Fibroblast of lung (primary cell): ENCODE measurements around the gene PRKAG2.

ENCODE experiments used
- EZH2 ChIP-seq: IDR thresholded peaks from 2 replicates; pipeline ENCODE4 v1.5.1; 2012; ENCODE audit warnings: low read length, control low read depth, mild to moderate bottlenecking; ENCODE audit errors: missing control alignments
- TF ChIP-seq, protein P1 (sequence below), 2 donors: IDR thresholded peaks in 1 of 2; conservative IDR thresholded peaks in 1 of 2; 1 replicate in 1 of 2; 2 replicates in 1 of 2; pipeline ENCODE4 v1.5.1; 2011 to 2012; ENCODE audit warnings: low read length in 2 of 2, control low read depth in 1 of 2, inconsistent platforms in 1 of 2, low read depth in 1 of 2, mild to moderate bottlenecking in 1 of 2

DNA sequence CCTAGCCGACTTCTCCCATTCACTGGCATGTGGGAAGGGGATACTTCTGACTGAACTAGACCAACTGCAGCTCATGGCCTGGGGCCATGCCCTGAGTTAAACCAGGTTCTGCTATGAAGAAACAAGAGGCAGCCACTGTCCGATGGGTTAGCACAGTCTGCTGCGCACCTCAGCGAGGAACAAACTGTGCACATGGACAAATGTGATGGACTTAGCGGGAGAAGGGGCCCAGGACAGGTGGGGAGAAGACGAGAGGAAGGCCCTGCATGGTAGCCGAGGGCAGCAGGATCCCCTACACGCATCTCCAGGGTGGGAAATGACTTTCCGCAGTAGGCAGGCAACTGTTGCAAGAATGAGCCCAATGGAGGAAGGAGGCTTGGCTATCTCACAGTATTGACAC lies 115.0 kb downstream of the PRKAG2 start:
- TF ChIP-seq, protein P1, sequence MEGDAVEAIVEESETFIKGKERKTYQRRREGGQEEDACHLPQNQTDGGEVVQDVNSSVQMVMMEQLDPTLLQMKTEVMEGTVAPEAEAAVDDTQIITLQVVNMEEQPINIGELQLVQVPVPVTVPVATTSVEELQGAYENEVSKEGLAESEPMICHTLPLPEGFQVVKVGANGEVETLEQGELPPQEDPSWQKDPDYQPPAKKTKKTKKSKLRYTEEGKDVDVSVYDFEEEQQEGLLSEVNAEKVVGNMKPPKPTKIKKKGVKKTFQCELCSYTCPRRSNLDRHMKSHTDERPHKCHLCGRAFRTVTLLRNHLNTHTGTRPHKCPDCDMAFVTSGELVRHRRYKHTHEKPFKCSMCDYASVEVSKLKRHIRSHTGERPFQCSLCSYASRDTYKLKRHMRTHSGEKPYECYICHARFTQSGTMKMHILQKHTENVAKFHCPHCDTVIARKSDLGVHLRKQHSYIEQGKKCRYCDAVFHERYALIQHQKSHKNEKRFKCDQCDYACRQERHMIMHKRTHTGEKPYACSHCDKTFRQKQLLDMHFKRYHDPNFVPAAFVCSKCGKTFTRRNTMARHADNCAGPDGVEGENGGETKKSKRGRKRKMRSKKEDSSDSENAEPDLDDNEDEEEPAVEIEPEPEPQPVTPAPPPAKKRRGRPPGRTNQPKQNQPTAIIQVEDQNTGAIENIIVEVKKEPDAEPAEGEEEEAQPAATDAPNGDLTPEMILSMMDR (conservative IDR thresholded peaks at IDR 0.05 in 1 of 2, IDR thresholded peaks at IDR 0.05 in 1 of 2; ENCODE audit: low read depth in 1 of 2, low read length in 2 of 2), result no peak
- no peak for TF ChIP-seq EZH2
